Globus pallidus (tissue), 1 donor: ENCODE results near the gene OR2L3.
"Not testable (repeated sequence)": the region's sequence is repeated elsewhere in the genome, so short reads cannot be mapped to it uniquely, and the experiment has no call there.

ENCODE experiments used
- DNase-seq: peaks from one replicate; pipeline ENCODE4 v3.0.0-alpha.2; 2015; ENCODE audit warnings: low spot score

OR2L3 gene

DNA sequence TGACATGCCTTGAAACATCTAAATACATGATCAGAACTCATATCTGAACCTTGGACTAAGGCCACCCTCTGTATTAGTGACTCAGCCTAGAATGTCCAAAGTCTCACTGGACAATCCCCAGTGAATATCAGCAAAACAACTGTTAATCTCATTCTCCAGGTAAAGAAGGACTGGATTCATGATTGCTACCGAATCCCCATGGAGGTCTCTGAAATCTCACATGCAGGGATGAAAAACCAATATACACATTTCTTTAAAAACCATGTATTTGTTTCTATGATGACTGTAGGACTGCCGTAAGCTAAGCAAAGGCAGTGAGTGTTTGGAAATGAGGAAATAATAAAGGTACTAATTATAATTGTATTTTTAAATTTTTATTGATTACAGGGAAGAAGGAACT is at the start of gene OR2L3:
OR2L3 (plus strand) TSS at position 301 of the 400 bp plus-strand sequence. CDS start 13,846 bp downstream, outside the sequence.
- no peak for DNase-seq

- DNase-seq, result no peak
Measured at GRCh38 chr1:247998811-247999210, 47.8 kb upstream of the OR2L3 start.

- no peak for DNase-seq
Measured at GRCh38 chr1:248000169-248000568, 46.5 kb upstream of the OR2L3 start.

GRCh38 chr1:248007778-248008177 is 38.9 kb upstream of the OR2L3 start:
- no peak for DNase-seq

GRCh38 chr1:248009681-248010080 is 37.0 kb upstream of the OR2L3 start:
- DNase-seq, result no peak

GRCh38 chr1:248013229-248013710 is 33.4 kb upstream of the OR2L3 start, which contains the start of gene OR2L5:
Gene OR2L5, plus strand, starts transcription at chr1:248013660. Its CDS starts 8,288 bp downstream, at chr1:248021948.
- DNase-seq, result peak; percentile 13

GRCh38 chr1:248015803-248016202 is 30.8 kb upstream of the OR2L3 start:
- peak; percentile 17 for DNase-seq

DNA sequence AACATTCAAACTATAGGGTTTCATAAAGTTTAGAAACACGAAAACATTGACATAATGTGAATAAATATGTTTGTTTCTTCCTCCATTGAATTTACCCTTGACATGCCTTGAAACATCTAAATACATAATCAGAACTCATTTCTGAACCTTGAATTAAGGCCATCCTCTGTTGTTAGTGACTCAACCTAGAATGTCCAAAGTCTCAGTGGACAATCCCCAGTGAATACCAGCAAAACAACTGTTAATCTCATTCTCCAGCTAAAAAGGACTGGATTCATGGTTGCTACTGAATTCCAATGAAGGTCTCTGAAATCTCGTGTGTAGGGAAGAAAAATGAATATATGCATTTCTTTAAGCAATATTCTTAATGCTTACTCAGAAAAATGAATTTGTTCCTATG is 16.9 kb upstream of the OR2L3 start, which contains the start of gene OR2L2:
OR2L2 (plus strand) TSS at position 301 of the 400 bp plus-strand sequence. CDS start 8,198 bp downstream, outside the sequence.
- DNase-seq, result no peak

DNA sequence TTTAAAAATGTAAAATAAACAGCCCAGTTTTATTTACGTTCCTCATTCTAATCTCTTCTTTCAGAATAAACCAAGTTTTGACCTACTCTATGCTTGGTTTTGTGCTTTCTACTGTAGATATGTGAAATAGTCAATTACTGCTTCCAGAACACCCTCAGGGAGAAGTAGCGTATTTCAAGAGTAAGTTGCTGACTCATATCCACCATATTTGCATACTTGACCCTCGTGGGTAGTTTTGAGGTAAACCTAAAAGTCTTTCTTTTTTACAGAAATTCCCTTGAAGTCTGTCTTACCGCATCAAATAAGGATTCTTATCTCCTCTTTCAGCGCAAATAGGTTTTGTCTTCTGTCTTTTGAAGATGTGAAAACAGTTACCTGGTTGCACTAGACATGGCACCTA is 1.4 kb upstream of the OR2L3 start:
- DNase-seq, result no peak

DNA sequence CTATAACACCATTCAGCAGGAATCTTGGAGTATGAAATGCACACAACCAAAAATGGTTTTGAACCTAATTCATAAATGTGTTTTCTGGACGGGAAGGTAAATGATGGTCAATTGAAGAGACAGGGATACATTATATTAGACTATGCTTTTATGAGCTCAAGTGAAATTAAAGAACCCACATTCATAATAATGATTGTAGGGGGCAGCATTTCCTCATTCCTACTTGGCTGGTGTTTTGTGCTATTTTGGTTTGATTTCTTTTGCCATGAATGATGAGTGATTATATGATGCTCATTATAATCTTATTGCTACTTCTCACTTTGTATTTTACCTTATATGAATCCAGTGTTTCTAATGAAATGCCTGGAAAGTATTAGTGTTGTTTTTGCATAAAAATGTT is 372 bp downstream of the OR2L3 start:
- no peak for DNase-seq

DNA sequence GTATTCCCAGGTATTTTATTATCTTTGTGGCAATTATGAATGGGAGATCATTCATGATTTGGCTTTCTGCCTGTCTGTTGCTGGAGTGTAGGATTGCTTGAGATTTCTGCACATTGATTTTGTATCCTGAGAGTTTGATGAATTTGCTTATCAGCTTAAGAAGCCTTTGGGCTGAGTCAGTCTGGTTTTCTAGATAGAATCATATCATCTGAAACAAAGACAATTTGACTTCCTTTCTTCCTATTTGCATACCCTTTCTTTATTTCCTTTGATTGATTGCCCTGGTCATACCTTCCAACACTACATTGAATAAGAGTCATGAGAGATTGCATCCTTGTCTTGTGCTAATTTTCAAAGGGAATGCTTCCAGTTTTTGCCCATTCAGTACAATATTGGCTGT is 8.0 kb downstream of the OR2L3 start:
- no peak for DNase-seq

DNA sequence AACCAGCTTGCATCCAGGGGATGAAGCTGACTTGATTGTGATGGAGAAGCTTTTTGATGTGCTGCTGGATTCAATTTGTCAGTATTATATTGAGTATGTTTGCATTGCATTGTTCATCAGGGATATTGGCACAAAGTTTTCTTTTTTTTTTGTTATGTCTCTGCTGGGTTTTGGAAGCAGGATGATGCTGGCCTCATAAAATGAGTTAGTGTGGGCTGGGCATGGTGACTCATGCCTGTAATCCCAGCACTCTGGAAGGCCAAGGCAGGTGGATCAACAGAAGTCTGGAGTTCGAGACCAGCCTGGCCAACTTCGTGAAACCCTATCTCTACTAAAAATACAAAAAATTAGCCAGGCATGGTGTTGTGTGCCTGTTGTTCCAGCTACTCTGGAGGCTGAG is 8.6 kb downstream of the OR2L3 start:
- DNase-seq, result no peak

GRCh38 chr1:248065071-248065470 is 18.4 kb downstream of the OR2L3 start:
- no peak for DNase-seq

GRCh38 chr1:248065604-248066003 is 19.0 kb downstream of the OR2L3 start:
- no peak for DNase-seq

GRCh38 chr1:248083864-248084263 is 37.2 kb downstream of the OR2L3 start:
- DNase-seq, result not testable (repeated sequence)

GRCh38 chr1:248094884-248095283 is 48.2 kb downstream of the OR2L3 start, which contains the start of gene OR2L13:
Gene OR2L13, plus strand, starts transcription at chr1:248095184. Its CDS starts 4,192 bp downstream, at chr1:248099376.
- DNase-seq, result no peak

GRCh38 chr1:248098529-248098928 is 51.9 kb downstream of the OR2L3 start:
- DNase-seq, result no peak

DNA sequence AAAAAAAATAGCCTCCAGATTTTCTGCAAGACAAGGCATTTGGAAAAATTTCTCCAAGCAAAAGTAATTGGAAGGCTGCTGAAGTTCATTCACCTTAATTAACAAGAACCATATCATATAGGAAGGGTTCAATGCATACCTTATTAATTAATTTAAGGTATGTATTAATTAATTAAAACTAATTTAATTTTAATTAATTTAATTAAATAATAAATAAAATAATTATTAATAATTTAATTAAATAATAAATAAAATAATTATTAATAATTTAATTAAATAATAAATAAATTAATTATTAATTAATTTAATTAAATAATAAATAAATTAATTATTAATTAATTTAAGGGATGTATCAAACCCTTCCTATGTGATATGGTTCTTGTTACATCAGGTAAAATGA is 56.2 kb downstream of the OR2L3 start:
- DNase-seq, result no peak

- DNase-seq, result no peak
Measured at GRCh38 chr1:248111157-248111556, 64.5 kb downstream of the OR2L3 start.
